Measurements from ENCODE around the gene RIPOR3.
"Not testable (repeated sequence)": the region's sequence is repeated elsewhere in the genome, so short reads cannot be mapped to it uniquely, and the experiment has no call there.

Gene RIPOR3

GRCh38 chr20:50628332-50628731 is 63.0 kb downstream of the RIPOR3 start:
- Histone ChIP-seq H3K27ac (no peak overlapping the region), H3K4me3 (ENCODE audit: low read depth in 1 of 2, low read length in 1 of 2) (no peak overlapping the region)
- TF ChIP-seq CTCF (IDR thresholded peaks at IDR 0.05) = no peak

GRCh38 chr20:50627747-50628146 is 63.6 kb downstream of the RIPOR3 start:
- Histone ChIP-seq H3K4me1 (ENCODE audit: control insufficient read depth in 1 of 2, insufficient read depth in 1 of 2, low read depth in 1 of 2, low read length in 1 of 2) (no peaks in the 10 kb centered on the region), H3K9me3 (no peaks in the 10 kb centered on the region), H3K27me3 (no peaks in the 10 kb centered on the region), H3K27ac (no peak overlapping the region), H3K4me3 (ENCODE audit: low read depth in 1 of 2, low read length in 1 of 2) (no peak overlapping the region), H3K36me3 (no peaks in the 10 kb centered on the region)
- TF ChIP-seq CTCF (IDR thresholded peaks at IDR 0.05) = no peak

More at GRCh38 chr20:50628332-50628731, 63.0 kb downstream of the RIPOR3 start:
- H3K36me3 ChIP-seq = no peaks in the 10 kb centered on the region
- no peaks in the 10 kb centered on the region for H3K4me1 ChIP-seq (ENCODE audit: control insufficient read depth in 1 of 2, insufficient read depth in 1 of 2, low read depth in 1 of 2, low read length in 1 of 2)
- H3K27me3 ChIP-seq = no peaks in the 10 kb centered on the region
- H3K9me3 ChIP-seq = no peaks in the 10 kb centered on the region

- H3K27me3 ChIP-seq = no peaks in the 10 kb centered on the region
- TF ChIP-seq CTCF (IDR thresholded peaks at IDR 0.05) = peak; percentile 9
- no peaks in the 10 kb centered on the region for H3K4me1 ChIP-seq (ENCODE audit: control insufficient read depth in 1 of 2, insufficient read depth in 1 of 2, low read depth in 1 of 2, low read length in 1 of 2)
- no peaks in the 10 kb centered on the region for H3K9me3 ChIP-seq
- H3K4me3 ChIP-seq (ENCODE audit: low read depth in 1 of 2, low read length in 1 of 2) = no peak overlapping the region
- no peak overlapping the region for H3K27ac ChIP-seq
- no peaks in the 10 kb centered on the region for H3K36me3 ChIP-seq
Observed at GRCh38 chr20:50625986-50626677, 65.2 kb downstream of the RIPOR3 start.

- TF ChIP-seq CTCF (IDR thresholded peaks at IDR 0.05) = no peak
- no peaks in the 10 kb centered on the region for H3K4me1 ChIP-seq (ENCODE audit: control insufficient read depth in 1 of 2, insufficient read depth in 1 of 2, low read depth in 1 of 2, low read length in 1 of 2)
- H3K4me3 ChIP-seq (ENCODE audit: low read depth in 1 of 2, low read length in 1 of 2) = no peak overlapping the region
- no peaks in the 10 kb centered on the region for H3K9me3 ChIP-seq
- no peaks in the 10 kb centered on the region for H3K36me3 ChIP-seq
- no peak overlapping the region for H3K27ac ChIP-seq
- no peaks in the 10 kb centered on the region for H3K27me3 ChIP-seq
Observed at GRCh38 chr20:50624351-50625016, 66.9 kb downstream of the RIPOR3 start.

GRCh38 chr20:50621068-50621665 is 70.2 kb downstream of the RIPOR3 start:
- Histone ChIP-seq H3K27ac (no peak overlapping the region), H3K9me3 (no peaks in the 10 kb centered on the region), H3K27me3 (no peaks in the 10 kb centered on the region), H3K4me3 (ENCODE audit: low read depth in 1 of 2, low read length in 1 of 2) (no peak overlapping the region), H3K36me3 (no peaks in the 10 kb centered on the region), H3K4me1 (ENCODE audit: control insufficient read depth in 1 of 2, insufficient read depth in 1 of 2, low read depth in 1 of 2, low read length in 1 of 2) (no peaks in the 10 kb centered on the region)
- TF ChIP-seq CTCF (IDR thresholded peaks at IDR 0.05) = no peak

GRCh38 chr20:50620459-50620858 is 70.9 kb downstream of the RIPOR3 start:
- H3K4me3 ChIP-seq (ENCODE audit: low read depth in 1 of 2, low read length in 1 of 2); H3K9me3 ChIP-seq; H3K36me3 ChIP-seq; H3K27me3 ChIP-seq; H3K4me1 ChIP-seq (ENCODE audit: control insufficient read depth in 1 of 2, insufficient read depth in 1 of 2, low read depth in 1 of 2, low read length in 1 of 2); H3K27ac ChIP-seq: not testable (repeated sequence)
